GM06990 (cell line): ENCODE measurements around the gene NMRK2.

Source experiments
- DNase-seq: peaks from one replicate; pipeline ENCODE4 v3.0.0-alpha.2; 2011; ENCODE audit not compliant: insufficient read length; ENCODE audit errors: extremely low read depth
- H3K27me3 ChIP-seq: replicated peaks from 2 replicates; pipeline ENCODE4 v1.6.0; 2011; ENCODE audit warnings: low read length; ENCODE audit not compliant: control insufficient read depth, insufficient read depth
- H3K36me3 ChIP-seq: 2 replicates; pipeline ENCODE4 v1.5.1; 2011; ENCODE audit warnings: low read length; ENCODE audit not compliant: control insufficient read depth, insufficient read depth
- H3K4me3 ChIP-seq: replicated peaks from 2 replicates; pipeline ENCODE4 v1.5.1; 2011; ENCODE audit warnings: low read depth, mild to moderate bottlenecking, control low read depth, low read length
- TF ChIP-seq, protein P1 (sequence below): IDR thresholded peaks from 2 replicates; pipeline ENCODE4 v1.5.1; 2011; ENCODE audit warnings: low read length, control low read depth, mild to moderate bottlenecking, inconsistent platforms; ENCODE audit not compliant: insufficient read depth, poor library complexity, severe bottlenecking

NMRK2 gene

DNA sequence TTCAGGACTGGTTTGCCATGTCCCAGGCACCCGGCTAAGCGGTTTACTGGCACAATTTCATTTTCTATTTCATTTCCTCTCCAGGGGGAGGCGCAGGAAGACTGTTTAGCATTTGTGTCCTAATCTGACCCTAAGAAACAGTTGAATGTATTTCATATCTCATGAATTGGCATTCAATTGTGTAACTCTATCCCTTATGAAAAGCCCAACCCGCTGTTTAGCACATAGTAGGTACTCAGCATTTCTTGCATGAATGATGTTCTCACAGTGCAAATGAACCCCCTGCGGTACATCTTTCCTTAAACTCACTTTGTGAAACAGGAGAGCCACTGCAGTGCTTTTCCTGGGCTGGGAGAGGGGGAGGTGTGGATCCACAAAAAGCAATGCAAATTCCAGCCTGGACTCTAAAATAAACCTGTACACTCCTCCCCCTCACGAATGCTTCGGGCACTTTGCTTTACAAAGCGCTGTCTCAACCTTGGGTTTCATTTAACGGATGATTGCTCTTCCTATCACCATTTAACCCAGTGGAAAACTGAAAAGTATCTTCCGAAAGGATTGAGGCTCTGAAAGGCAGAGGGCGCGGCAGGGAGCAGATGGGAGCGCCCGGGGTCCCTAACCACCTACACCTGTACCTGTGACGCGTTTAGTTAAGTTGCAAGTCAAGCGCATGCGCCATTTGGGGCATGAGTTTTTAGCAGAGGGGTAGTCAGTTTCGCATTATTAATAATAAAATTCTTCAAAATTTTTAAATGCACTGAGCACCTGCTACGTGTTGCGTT lies 53.6 kb downstream of the NMRK2 start:
- Histone ChIP-seq H3K36me3 (peaks cover 28% of the 10 kb centered on the region), H3K4me3 (peak overlapping the region; percentile 60), H3K27me3 (no peaks in the 10 kb centered on the region)
- peak; percentile 57 for DNase-seq
- TF ChIP-seq, protein P1, sequence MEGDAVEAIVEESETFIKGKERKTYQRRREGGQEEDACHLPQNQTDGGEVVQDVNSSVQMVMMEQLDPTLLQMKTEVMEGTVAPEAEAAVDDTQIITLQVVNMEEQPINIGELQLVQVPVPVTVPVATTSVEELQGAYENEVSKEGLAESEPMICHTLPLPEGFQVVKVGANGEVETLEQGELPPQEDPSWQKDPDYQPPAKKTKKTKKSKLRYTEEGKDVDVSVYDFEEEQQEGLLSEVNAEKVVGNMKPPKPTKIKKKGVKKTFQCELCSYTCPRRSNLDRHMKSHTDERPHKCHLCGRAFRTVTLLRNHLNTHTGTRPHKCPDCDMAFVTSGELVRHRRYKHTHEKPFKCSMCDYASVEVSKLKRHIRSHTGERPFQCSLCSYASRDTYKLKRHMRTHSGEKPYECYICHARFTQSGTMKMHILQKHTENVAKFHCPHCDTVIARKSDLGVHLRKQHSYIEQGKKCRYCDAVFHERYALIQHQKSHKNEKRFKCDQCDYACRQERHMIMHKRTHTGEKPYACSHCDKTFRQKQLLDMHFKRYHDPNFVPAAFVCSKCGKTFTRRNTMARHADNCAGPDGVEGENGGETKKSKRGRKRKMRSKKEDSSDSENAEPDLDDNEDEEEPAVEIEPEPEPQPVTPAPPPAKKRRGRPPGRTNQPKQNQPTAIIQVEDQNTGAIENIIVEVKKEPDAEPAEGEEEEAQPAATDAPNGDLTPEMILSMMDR: peak; percentile 66

DNA sequence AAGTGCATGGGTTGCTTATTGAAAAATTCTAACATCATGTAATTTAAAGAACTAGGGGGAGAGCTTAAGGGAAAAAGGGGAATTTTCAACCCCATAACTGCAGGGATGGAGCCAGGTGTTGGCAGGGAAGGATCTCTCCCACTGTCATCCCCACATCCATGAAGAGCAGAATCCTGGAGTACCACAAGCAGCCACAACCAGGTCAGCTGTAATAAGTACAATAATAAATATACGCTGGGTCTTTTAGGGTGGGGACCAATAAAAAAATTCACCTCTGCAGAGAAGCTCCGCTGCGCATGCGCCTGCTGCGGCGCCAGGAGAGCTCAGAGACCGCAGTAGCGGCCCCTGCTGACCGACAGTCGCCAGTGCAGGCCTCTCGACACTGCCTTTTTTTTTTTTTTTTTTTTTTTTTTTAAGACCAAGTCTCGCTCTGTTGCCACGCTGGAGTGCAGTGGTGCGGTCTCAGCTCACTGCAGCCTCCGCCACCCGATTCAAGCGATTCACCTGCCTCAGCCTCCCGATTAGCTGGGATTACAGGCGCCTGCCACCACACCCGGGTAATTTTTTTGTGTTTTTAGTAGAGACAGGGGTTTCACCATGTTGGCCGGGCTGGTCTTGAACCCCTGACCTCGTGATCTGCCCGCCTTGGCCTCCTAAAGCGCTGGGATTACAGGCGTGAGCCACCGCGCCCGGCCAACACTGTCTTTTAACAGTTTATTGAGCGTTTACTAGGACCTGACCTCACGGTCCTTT lies 54.9 kb downstream of the NMRK2 start:
- H3K36me3 ChIP-seq: peaks cover 15% of the 10 kb centered on the region
- H3K4me3 ChIP-seq: peak overlapping the region; percentile 60
- DNase-seq: peak; percentile 88
- TF ChIP-seq, protein P1: peak; percentile 94
- H3K27me3 ChIP-seq: no peaks in the 10 kb centered on the region

DNA sequence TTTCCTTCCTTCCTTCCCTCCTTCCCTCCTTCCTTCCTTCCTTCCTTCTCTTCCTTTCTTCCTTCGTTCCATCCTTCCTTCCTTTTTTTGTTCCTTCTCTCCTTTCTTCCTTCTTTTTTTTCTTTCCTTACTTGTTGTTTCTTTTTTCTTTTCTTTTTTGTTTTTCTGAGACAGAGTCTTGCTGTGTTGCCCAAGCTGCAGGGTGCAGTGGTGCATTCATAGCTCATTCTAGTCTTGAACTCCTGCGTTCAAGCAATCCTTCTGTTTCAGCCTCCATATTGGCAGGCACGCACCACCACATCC lies 57.9 kb downstream of the NMRK2 start:
- TF ChIP-seq, protein P1: no peak
- Histone ChIP-seq H3K27me3 (no peaks in the 10 kb centered on the region), H3K36me3 (no peaks in the 10 kb centered on the region), H3K4me3 (no peak overlapping the region)
- no peak for DNase-seq
